ENCODE results near the gene CYTL1.
"Not testable (repeated sequence)": the region's sequence is repeated elsewhere in the genome, so short reads cannot be mapped to it uniquely, and the experiment has no call there.

The CYTL1 gene

DNA sequence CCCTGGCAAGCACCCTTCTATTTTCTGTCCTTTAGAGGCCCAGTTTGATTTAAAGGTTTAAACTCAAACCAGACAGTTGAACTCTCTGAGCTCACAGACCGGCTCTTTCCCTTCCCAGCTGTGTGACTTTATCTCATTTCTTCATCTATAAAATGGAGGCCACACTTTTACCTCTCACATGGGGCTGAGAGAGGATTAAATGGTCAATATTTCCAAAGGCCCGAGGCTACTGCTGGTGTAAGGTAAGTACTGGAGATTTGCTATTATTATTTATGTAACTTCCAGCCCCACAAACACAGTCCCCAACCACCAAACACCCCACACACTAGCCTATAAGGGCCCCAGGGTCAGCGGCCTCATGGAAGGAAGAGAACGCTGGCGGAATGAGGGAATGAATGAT, 13.6 kb upstream of the CYTL1 start:
- DNase-seq: no peak

DNA sequence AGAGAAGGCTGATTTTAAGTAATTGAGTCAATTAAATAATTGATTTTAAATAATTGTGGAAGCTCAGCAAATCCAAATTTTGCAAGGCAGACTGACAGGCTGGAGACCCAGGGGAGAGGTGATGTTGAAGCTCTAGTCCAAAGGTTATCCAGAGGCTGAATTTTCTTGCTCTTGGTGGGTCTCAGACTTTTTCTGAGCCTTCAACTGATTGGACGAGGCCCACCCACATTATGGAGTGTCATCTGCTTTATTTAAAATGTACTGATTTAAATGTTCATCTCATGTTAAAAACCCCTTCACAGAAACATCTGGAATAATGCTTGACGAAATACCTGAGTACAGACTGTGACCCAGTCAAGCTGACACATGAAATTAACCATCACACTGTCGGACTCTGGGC, 11.7 kb upstream of the CYTL1 start:
- no peak for DNase-seq

DNA sequence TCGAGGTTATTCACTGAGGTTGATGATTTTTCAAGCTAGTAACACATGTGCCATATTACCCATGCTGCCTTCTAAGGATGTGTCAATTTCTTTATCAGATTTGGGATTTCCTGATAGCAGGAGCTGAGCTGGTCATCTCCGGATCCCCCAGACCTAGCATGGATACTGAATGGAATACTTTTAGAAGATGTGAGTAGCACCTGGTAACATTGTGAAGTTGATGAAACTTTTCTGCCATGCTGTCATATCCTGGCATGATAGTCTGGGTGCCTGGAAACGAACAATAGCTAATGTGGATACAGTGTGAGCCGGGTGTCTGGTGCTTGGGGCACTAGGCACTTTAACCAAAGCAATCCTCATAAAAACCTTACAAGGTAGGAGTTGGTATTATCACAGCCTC, 11.0 kb upstream of the CYTL1 start:
- DNase-seq: no peak

DNA sequence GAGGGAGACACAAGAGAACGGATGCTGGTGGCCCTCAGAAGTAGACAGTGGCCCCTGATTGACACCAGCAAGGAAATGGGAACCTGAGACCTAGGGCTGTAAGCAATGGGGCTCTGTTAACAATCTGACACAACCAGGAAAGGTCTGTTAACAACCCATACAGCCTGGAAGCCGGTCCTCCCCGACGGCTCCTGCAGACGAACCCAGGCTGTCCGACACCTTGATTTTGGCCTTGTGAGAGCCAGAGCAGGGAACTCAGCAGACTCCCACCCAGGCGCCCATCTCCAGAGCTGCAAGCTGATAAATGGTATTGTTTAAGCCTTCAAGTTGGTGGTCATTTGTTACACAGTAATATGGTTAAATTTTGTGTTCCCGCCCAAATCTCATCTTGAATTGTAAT, 10.2 kb upstream of the CYTL1 start:
- DNase-seq: no peak

DNA sequence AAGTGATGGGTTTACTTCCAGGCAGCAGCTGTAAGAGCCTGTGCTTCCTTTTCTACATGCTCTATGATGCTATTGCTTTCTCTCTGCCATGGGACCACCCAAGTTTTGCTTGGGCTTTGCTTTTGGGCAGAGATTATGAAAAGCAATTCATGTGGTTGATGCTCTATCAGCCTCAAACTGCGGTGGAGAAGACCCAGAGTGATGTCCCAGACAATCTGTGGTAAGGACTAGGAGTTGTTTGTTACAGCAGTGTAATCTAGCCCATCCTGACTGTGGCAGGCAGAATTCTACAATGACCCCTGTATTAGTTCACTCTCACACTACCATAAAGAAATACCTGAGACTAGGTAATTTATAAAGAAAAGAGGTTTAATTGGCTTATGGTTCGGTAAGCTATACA, 9.2 kb upstream of the CYTL1 start:
- no peak for DNase-seq

DNA sequence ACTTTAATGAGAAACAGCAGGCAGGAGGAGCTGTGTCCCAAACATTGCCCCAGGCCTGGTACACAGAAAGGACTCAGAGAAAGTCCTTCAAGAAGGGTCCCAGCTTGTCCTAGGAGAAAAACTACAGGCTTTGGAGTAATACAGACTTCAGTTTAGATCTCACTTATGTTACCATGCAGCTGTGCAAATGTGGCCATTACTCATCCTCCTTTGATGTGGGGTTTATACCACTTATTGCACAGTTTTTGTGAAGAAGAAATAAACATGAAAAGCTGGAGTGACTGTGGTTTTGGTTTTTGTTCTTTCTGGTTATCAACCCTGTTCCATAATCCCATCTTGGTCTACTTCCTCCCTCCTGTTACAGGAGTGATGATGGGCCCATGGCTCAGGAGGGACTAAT, 8.1 kb upstream of the CYTL1 start:
- DNase-seq: no peak

DNA sequence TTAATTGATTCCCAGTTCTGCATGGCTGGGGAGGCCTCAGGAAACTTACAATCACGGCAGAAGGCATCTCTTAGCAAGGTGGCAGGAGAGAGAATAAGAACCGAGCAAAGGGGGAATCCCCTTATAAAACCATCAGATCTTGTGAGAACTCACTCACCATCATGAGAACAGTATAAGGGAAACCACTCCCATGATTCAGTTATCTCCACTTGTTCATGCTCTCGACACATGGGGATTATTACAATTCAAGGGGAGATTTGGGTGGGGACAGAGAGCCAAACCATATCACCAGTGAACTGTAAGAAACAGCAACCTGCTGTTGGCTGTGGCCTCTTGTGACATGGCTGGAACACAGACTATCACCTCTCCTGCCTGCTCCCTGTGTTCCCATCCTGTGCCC, 7.1 kb upstream of the CYTL1 start:
- DNase-seq: no peak

DNA sequence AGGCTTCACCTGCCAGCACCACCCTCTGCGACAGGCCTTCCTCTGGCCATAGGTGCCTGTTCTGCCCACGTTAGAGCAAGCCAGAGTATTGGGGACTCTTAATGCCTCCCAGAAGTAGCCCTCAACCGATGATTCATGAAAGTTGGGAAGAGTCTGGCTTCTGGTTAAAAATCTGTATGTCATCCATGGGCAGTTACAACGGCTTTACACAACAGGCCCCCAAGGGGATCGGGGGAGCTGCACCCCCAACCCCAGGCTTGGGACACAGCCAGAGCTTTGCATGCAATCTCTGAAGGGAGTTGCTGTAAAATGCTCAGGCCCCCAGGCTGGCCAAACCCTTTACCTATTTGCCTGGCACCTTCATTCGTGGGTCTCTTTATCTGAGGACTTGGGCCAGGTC, 5.4 kb upstream of the CYTL1 start:
- no peak for DNase-seq

DNA sequence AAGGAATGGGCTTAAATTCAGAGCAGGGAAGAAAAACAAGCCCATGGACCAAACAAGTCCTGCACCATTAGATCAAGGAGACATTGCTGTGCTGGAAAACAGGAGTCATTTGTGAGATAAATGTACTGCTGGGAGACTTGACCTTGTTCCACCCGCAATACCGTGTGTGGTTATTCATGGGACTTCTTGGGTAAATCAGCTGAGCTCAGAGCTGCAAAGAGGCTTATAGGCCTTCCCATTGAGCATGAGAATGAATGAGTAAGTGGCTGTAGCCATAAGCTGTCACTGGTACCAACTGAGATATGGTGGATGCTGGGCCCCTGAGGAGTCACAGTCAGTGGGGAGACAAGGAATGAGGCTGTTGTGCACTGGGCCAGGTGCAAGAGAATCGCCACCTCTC, 2.3 kb upstream of the CYTL1 start:
- no peak for DNase-seq

DNA sequence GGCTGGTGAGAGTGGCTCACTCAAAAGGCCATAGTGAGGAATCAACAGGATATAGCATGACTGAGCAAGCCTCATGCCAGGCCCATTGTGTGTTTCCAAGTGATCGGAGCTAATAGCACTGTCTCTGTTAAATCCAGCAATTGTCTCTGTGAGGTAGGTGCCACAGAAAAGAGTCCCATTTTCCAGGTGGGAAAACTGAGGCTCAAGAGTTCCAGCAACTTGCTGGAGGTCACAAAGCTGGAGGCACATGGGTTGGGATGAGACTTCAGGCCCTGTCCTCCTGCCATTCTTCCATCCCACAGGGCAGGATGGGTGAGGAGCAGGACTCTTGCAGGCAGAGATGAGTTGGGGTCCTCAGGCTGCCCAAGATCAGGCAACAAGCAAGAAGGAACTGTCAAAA, 1.1 kb upstream of the CYTL1 start:
- no peak for DNase-seq

DNA sequence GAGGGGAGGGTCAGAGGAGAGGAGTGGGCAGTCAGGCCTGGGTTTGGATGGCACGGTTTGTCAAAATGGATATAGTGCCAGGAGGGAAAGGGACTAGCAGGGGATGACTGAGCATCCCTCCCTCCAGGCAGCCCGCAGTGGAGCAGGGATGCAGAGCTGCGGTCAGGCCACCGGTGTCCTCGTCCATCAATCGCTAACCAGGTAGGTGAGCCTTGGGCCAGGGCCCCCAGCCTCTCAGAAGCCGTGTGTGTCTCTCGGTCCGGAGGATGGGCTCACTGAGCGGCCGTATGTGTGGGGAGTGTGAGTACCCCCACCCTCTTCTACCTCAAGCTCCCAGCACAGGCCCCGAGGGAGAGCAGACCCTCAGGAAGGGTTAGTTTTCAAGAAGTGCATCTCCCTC, 538 bp upstream of the CYTL1 start:
- DNase-seq: no peak

DNA sequence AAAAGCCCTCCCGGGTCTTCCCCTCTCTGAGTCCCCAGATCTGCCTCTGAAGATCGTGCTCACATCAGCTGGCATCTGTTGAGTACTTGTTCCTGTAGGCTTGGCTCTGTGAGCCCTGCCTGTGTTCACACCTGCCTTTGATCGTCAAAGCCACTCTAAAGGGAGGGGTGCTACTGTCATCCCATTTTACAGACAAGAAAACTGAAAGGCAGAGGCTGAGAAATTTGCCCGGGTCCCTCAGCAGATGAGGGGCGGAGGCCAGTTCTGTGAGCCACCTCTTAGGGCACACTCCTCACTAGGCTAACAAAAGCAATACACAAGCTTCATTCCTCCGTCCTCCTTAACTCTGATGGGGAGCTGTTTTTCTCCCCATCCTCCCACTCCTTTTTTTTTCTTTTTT, 655 bp downstream of the CYTL1 start:
- DNase-seq: no peak

DNA sequence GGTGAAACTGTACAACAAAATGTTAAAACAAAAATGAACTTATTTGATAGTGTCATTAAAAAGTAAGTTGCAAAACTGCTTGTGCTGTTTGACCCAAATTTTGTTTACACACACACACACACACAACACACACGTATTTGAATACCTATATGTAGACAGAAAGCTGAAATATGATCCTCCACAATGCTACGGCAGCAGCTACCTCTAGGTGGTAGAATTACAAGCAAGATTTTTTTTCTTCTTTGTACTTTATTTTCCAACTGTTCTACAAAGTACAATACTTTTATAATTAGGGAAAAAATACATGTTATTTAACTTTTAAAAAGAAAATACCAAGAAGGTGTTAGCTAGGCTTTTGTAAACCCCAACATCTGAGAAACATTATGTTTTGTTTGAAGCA, 1.2 kb downstream of the CYTL1 start:
- DNase-seq: no peak

DNA sequence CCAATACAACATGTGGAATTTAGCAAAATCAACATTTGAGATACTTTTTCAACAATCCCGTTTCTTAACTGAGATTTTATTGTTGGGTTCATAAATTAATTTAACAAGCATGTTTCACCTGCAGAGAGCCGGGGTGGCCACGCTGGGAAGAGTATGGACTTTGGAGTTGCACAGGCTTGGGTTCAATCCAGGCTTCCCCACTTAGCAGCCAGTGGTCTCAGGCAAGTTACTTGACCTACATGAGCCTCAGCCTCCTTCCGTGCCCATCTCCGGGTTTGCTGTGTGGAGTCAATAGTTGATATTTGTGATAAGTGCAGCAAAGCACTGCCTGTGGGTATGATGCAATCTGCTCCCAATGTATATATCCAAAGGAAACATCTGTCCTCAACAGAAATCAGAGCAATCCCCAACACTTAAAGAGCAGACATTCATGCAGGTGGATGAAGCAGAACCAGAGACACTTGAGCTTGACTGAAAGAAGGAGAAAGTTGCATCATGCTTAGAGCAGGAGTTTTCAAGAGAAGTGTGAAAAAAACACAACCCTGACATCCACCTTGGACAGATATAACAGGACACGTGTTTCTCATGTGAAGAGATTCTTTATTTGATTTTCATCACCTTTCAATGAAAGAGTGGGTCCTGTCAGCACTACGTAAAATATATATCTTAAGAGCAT, 5.1 kb downstream of the CYTL1 start:
- DNase-seq: no peak

DNA sequence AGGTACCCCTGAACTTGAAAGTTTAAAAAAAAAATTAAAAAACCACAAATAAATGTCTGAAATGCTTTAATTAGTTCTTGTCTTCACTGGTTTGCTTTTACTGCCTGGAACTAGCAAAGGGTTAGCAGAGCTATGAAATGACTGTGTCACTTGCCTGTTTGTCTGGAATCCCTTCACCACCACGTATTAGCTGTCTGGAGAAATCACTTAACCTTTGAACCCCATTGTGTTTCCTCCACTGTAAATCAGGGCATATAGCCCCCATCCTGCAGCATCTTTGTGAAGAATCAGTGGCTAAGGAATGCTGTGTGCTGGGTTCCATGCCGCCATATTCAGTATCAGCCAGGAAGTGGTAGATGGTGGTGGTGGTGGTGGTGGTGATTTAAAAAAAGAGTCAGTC, 6.3 kb downstream of the CYTL1 start:
- DNase-seq: no peak

DNA sequence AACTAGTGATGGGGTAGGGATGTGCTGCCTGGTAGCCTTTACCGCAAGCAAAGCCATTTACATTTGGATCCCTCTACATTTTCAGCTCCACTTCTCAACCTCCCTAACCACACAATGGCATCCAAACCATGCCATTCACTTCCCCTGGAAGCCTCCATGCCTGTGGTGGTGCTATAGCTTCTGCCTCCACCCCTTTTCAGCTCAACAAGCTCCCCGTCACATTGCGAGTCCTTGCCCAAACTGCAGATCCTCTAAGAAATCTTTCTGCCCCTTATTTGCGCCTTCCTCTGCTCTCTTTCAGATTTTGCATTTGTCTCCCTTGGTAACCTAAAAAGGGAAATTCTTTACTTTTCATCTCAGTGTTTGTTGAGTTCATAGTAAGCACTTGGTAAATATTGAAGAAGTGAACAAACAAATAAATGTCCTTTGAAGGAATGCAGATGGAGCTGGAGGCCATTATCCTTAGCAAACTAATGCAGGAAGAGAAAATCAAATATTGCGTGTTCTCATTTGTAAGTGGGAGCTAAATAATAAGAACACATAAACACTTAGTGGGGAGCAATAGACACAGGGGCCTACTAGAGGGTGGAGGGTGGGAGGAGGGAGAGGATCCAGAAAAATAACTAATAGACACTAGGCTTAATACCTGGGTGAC, 6.9 kb downstream of the CYTL1 start:
- DNase-seq: no peak

DNA sequence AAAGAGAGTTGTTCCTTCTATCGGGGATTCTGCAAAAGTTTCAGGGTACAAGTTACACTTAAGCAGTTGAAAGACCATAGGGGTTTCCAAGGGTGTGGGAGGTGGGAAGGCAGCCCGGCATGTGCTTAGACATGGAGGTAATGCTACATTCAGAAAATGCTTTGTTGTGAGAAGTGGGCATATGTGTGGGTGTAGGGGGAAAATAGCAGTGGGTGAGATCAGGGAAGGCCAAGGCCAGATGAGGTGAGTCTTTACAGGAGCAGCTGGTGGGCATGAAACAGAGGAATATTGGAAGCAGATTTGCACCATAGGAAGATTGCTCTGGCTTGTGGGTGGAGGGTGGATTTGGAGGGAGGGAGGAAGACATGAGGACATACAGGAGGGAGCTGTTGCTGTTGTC, 8.3 kb downstream of the CYTL1 start:
- no peak for DNase-seq

DNA sequence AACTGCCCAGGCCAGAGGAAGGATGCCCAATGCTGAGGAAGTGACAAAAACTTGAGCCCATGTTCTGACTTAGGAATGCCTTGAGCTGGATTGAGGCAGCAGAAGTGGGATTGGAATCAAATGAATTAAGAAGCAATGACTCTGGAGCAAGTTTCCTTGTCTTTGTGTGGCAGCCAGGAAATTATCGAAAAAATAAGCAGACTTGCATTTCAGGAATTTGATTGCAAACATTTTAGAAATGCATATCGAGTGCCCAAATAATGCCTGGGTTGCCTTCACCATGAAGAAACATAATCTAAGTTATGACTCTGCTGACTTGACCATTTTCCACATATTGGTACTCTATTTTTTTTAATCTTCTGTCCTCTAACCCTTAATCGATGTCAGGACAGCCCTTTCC, 9.5 kb downstream of the CYTL1 start:
- DNase-seq: no peak

DNA sequence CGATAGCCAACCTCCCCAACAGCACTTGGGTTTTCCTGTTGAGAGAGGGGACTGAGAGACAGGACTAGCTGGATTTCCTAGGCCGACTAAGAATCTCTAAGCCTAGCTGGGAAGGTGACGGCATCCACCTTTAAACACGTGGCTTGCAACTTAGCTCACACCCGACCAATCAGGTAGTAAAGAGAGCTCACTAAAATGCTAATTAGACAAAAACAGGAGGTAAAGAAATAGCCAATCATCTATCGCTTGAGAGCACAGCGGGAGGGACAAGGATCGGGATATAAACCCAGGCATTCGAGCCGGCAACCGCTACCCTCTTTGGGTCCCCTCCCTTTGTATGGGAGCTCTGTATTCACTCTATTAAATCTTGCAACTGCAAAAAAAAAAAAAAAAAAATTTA, 12.3 kb downstream of the CYTL1 start:
- not testable (repeated sequence) for DNase-seq

DNA sequence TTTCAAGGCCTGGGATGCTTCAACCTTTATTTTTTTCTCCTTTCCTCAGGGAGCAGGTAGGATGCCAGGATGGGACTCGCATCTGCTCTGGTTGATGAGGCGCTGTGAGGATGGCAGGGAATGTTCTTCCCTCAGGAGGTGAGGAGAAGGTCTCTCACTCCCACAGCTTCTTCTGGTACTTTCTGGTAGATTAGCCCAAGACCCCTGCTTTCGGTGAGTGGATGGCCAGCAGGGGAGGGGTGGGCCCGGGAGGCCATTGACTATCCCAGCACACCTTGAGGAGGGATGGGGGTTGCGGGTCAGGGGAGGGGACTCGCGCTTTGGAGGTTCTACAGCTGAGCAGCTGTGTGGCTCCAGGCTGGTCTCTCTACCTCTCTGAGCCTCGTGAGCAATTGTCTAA, 14.8 kb downstream of the CYTL1 start:
- DNase-seq: no peak

DNA sequence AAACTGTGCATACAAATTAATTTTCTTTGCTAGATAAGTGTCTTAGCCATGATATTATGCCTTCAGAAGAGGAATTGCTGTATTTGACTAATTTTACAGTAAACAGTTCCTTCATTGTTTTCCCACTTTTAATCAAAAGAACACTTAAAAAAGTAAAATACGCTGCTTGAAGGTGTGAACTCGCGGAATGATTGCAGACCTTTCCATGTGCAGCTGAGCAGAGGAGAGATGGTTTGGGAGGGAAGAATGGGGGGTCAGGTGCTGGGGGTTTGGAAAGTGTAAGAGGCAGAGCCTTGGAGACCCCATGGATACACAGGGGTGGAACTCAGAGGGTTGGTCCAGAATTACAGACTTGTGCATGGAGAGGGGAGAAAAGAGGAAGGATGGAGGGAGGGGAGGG, 15.3 kb downstream of the CYTL1 start:
- DNase-seq: no peak

DNA sequence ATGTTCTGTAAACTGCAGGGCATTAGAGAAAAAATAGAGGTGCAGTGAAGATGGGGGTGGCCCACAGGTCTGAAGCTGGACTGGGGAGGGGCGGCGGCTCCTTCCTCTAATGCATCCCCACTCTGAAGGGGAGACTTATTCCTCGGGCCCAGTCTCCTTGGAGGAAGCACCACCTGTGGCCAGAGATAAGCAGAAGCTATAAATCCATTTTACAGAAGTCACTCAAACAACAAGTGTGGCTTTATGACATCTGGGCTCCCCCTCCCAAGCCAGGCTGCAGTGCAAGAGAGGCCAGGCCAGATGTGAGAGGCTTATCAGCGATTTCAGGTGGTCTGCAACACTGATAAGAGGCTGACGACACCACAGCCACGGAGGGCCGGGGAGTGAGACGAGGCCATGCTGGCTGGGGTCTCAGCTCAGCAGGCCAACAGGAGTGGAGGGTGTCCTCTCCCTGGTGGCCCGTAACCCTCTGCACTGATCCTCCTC, 15.8 kb downstream of the CYTL1 start:
- DNase-seq: no peak

DNA sequence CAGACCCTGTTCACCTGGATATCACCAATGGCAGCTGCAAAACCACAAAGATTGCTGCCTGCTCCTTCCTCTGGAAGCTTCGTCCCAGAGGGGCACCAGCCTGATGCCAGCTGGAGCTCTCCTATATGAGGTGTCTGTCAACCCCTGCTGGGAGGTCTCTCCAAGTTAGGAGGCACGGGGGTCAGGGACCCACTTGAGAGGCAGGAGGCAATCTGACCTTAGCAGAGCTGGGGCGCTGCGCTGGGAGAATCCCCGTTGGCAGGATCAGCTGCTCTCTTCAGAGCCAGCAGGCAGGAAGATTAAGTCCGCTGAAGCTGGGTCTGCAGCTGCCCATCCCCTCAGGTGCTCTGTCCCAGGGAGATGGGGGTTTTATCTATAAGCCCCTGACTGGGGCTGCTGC, 17.6 kb downstream of the CYTL1 start:
- not testable (repeated sequence) for DNase-seq

DNA sequence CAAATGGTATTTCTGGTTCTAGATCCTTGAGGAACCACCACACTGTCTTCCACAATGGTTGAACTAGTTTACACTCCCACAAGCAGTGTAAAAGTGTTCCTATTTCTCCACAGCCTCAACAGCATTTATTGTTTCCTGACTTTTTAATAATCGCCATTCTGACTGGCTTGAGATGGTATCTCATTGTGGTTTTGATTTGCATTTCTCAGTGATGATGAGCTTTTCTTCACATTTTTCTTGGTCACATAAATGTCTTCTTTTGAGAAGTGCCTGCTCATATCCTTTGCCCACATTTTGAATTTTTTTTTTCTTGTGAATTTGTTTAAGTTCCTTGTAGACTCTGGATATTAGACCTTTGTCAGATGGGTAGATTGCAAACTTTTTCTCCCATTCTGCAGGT, 22.3 kb downstream of the CYTL1 start:
- DNase-seq: not testable (repeated sequence)

DNA sequence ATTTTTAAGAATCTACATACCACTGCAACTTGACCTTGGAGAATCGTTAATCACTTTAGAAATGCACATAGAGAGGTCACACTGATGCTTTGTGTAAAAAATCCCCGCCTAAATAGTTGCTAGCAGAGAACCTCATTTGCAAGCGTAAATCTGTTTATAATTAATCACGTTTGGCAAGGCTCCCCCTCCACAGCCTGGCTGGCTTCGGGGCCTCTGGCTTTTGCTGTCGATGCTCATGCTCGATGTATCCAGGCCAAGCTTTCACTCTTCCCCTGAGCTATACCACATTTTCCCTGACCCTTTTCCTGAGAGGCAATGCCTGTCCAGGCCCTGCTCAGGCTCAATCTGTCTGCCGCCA, 23.4 kb downstream of the CYTL1 start:
- no peak for DNase-seq
